WI38 (cell line): ENCODE measurements around the gene MAFG.

Experiments
- H3K4me3 ChIP-seq: 2 replicates; pipeline ENCODE4 v1.5.1; 2011; ENCODE audit warnings: low read depth, mild to moderate bottlenecking, control low read depth, low read length
- CTCF ChIP-seq: IDR thresholded peaks from 2 replicates; pipeline ENCODE4 v1.5.1; 2012; ENCODE audit warnings: low read depth, mild to moderate bottlenecking, control low read depth, low read length

The MAFG gene

GRCh38 chr17:81948635-81949378 is 21.3 kb upstream of the MAFG start:
- TF ChIP-seq CTCF, result no peak
- H3K4me3 ChIP-seq, result no peak overlapping the region

- no peak for TF ChIP-seq CTCF
- H3K4me3 ChIP-seq, result no peak within 1 kb of the TSS
These were observed 19.7 kb upstream of the MAFG start, which contains the start of gene MYADML2 for GRCh38 chr17:81947189-81947588. TSS of gene MYADML2 (minus strand) at chr17:81947233. CDS start at chr17:81941741, 5,492 bp downstream.

DNA sequence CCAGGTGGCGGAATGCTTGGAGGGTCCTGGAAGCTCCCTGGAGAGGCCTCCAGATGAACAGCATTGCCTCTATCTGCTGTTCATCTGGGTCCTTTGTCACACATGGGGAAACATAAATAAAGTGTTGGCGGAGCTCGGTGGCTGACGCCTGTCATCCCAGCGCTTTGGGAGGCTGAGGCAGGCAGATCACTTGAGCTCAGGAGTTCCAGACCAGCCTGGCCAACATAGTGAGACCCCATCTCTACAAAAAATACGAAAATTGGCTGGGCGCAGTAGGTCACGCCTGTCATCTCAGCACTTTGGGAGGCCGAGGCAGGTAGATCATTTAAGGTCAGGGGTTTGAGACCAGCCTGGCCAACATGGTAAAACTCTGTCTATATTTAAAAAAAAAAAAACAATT is 17.3 kb upstream of the MAFG start:
- no peak for TF ChIP-seq CTCF
- H3K4me3 ChIP-seq, result no peak overlapping the region

DNA sequence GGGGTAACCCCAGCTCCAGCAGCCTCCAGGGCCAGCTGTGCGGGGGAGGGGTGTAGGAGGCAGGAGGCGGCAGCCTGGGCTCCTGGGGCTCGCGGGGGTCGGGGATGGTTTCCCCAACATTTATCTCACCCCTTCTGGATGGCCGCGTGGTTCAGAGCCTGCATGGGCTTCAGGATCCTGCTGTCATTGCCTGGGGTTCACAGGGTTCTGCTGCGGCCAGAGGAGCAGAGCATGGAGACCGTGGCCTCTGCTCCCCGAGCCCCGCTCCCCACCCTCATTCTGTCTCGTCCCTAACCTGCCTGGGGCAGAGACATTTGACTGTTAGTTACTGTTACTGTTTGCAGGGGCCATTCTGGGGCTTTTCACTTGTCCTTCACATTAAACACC is 14.6 kb upstream of the MAFG start:
- no peak for TF ChIP-seq CTCF
- H3K4me3 ChIP-seq, result no peak overlapping the region

DNA sequence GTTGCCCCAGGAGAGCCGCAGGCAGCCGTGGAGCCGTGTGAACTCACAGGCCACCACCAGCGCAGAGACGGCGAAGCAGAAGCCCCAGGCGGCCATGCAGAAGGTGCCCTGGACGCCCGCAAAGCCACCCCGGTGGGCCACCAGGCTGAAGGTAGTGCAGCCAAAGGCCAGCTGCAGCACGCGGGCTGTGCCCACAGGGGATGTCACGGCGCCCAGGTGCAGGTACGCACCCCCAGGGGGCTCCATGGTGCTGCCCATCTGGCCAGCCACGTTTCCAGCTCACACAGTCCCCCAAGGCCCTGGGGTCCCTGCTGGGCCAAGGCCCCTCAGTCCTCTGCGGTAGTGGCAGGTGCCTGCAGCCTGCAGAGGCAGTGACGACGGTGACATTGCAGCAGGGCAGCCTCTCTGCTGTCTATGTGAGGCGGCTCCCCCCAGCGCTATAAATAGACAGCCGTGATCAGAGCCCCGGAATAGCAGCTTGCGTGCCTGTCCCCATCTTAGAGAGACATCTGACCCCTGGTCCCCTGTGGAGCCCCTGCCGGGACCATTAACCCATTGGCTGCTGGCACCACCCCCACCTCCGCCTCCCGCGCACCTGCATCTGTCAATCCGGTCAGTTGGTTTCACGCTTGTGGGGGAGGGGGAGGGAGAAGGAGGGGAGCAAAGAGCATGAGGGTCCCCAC is 14.1 kb upstream of the MAFG start:
- no peak for TF ChIP-seq CTCF
- H3K4me3 ChIP-seq, result no peak overlapping the region

GRCh38 chr17:81940538-81941483 is 13.3 kb upstream of the MAFG start:
- no peak overlapping the region for H3K4me3 ChIP-seq

More at GRCh38 chr17:81940538-81941483, 13.3 kb upstream of the MAFG start:
- no peak for TF ChIP-seq CTCF
